ENCODE measurements around the gene DCAF17. TPM values are rescaled to one million over a fixed set of nuclear protein-coding genes. Genes with fewer than 3 reads are reported as not detected.

The DCAF17 gene
- total and polyA plus RNA-seq, 2 of the 13 experiments (the other 11 are each of a cell fraction or from before 2014, with no cell fraction given): 13.7 to 30.0 TPM

DNA sequence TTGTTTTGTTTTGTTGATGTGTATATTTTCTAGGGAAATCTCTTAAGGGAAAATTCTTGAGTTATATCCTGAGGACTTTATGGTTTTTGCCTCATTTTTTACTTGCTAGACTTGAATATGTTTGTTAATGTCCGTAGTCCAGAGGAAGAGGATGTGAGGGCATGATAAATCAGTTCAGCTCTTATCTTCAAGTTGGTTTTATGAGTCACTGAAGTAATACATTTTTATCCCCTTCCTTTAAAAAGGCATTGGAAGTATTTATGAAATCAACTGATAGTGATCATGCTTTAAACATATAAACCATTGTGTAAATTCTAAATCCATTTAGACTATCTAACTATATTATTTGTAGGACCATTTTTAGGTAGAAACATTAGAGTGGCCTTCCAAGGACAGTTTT lies 44.3 kb downstream of the DCAF17 start (continued):
- TF ChIP-seq, protein P1, sequence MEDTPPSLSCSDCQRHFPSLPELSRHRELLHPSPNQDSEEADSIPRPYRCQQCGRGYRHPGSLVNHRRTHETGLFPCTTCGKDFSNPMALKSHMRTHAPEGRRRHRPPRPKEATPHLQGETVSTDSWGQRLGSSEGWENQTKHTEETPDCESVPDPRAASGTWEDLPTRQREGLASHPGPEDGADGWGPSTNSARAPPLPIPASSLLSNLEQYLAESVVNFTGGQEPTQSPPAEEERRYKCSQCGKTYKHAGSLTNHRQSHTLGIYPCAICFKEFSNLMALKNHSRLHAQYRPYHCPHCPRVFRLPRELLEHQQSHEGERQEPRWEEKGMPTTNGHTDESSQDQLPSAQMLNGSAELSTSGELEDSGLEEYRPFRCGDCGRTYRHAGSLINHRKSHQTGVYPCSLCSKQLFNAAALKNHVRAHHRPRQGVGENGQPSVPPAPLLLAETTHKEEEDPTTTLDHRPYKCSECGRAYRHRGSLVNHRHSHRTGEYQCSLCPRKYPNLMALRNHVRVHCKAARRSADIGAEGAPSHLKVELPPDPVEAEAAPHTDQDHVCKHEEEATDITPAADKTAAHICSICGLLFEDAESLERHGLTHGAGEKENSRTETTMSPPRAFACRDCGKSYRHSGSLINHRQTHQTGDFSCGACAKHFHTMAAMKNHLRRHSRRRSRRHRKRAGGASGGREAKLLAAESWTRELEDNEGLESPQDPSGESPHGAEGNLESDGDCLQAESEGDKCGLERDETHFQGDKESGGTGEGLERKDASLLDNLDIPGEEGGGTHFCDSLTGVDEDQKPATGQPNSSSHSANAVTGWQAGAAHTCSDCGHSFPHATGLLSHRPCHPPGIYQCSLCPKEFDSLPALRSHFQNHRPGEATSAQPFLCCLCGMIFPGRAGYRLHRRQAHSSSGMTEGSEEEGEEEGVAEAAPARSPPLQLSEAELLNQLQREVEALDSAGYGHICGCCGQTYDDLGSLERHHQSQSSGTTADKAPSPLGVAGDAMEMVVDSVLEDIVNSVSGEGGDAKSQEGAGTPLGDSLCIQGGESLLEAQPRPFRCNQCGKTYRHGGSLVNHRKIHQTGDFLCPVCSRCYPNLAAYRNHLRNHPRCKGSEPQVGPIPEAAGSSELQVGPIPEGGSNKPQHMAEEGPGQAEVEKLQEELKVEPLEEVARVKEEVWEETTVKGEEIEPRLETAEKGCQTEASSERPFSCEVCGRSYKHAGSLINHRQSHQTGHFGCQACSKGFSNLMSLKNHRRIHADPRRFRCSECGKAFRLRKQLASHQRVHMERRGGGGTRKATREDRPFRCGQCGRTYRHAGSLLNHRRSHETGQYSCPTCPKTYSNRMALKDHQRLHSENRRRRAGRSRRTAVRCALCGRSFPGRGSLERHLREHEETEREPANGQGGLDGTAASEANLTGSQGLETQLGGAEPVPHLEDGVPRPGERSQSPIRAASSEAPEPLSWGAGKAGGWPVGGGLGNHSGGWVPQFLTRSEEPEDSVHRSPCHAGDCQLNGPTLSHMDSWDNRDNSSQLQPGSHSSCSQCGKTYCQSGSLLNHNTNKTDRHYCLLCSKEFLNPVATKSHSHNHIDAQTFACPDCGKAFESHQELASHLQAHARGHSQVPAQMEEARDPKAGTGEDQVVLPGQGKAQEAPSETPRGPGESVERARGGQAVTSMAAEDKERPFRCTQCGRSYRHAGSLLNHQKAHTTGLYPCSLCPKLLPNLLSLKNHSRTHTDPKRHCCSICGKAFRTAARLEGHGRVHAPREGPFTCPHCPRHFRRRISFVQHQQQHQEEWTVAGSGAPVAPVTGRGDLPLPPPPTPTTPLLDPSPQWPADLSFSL (CRISPR knock-in tag; IDR thresholded peaks at IDR 0.05): no peak

DNA sequence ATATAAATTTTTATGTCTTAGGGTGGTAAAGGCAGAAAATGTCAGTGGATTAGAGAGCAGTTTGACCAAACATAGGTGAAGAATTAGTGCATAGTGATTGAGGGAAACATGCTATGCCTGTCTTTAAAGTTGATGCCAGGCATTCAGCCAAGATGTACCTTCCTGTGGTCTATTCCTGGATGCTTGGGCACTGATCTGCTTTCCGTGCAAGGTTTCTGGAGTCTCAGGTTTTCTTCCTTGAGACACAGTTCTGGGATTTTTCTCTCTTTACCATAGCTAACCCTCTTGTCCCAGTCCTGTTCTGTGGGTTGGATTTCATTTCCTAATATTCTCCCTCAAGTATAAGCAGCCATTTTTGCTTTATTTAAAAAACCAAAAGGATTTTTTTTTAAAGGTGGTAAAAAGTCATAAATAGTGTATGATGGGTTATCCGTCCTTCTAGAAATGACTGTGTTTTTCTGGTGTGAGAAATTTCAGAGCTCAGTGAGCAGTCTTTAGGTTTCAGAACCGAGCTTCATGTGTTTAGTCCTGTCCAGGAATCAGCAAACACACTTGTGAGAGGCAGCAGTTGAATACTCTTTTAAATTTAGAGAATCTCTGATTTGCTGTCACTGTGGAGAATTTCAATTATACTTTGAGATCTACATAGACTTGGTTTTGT lies 45.3 kb downstream of the DCAF17 start:
- FAIRE-seq: peak; percentile 23
- no peak overlapping the region for H3K4me3 ChIP-seq (replicated peaks in 1 of 3; ENCODE audit: insufficient read depth in 1 of 3, low read depth in 2 of 3, low read length in 3 of 3)
- peaks cover 6 to 45% of the 10 kb centered on the region in 2 experiments; a peak in 4 of 5 replicates for H3K36me3 ChIP-seq (replicated peaks in 1 of 2; ENCODE audit: control insufficient read depth in 1 of 2, insufficient read depth in 2 of 2, low read length in 2 of 2)
- H2AFZ ChIP-seq (ENCODE audit: low read length): no peak overlapping the region
- H4K20me1 ChIP-seq (ENCODE audit: insufficient read depth, low read length): no peaks in the 10 kb centered on the region
- H3K4me2 ChIP-seq (ENCODE audit: low read depth, low read length): no peak overlapping the region
- H3K9me3 ChIP-seq (ENCODE audit: low read length): no peaks in the 10 kb centered on the region
- in situ Hi-C loops (cut with HindIII; ENCODE audit: extremely low pct_ligation_motif_present, low pct_unique_long_range_greater_than_20kb) (no loop called here), intact Hi-C loops (cut with micrococcal nuclease; ENCODE audit: unreplicated experiment) (no loop called here)
- POLR2A ChIA-PET: no interaction called here
- CTCF ChIA-PET (ENCODE audit: low intra/inter-chr PET ratio, low total read pairs): no interaction called here
- no peak overlapping the region for H3K27ac ChIP-seq (ENCODE audit: extremely low read length, insufficient read depth, low read length)
- DNase-seq (ENCODE audit: low spot score): no peak
- WGBS (ENCODE audit: low lambda C conversion rate): 96% methylated on average over 3 of the region's 3 CpGs
- no TSS peak for BruUV-seq (replicated peaks)
- no peak for TF ChIP-seq HNRNPLL (IDR thresholded peaks at IDR 0.05; ENCODE audit: low read depth, low read length, poor library complexity, severe bottlenecking)
- no peak overlapping the region for H3K9ac ChIP-seq (ENCODE audit: insufficient read depth, low read depth, low read length)
- peaks cover 15% of the 10 kb centered on the region for H3K4me1 ChIP-seq (ENCODE audit: insufficient read depth, low read length)
- no peak for ATAC-seq
- H3K79me2 ChIP-seq (ENCODE audit: insufficient read depth, low read length): no peaks in the 10 kb centered on the region
- no peaks in the 10 kb centered on the region for H3K27me3 ChIP-seq (ENCODE audit: control insufficient read depth in 1 of 2, insufficient read depth in 2 of 2, low read length in 2 of 2)
